CD4-positive, alpha-beta T cell treated with Interleukin-4 for 4 hours (primary cell): ENCODE data around the gene PILRA.
"Not testable (repeated sequence)": the region's sequence is repeated elsewhere in the genome, so short reads cannot be mapped to it uniquely, and the experiment has no call there.

Experiments
- DNase-seq: peaks from one replicate; pipeline ENCODE4 v3.0.0-alpha.2; 2020

PILRA gene

GRCh38 chr7:100358027-100358856 lies 15.0 kb upstream of the PILRA start, which contains the start of gene PILRB:
TSS of gene PILRB (plus strand) at chr7:100358117. CDS start at chr7:100358303, 186 bp downstream.
- no peak for DNase-seq

- no peak for DNase-seq
These were observed 14.5 kb upstream of the PILRA start for GRCh38 chr7:100358857-100359212.

GRCh38 chr7:100360135-100360854 lies 13.0 kb upstream of the PILRA start:
- DNase-seq = no peak

- no peak for DNase-seq
These were observed 10.2 kb upstream of the PILRA start for GRCh38 chr7:100363098-100363497.

GRCh38 chr7:100363797-100364196 lies 9.5 kb upstream of the PILRA start:
- DNase-seq = not testable (repeated sequence)

GRCh38 chr7:100364480-100364879 lies 8.8 kb upstream of the PILRA start:
- no peak for DNase-seq

- DNase-seq = not testable (repeated sequence)
These were observed 7.3 kb upstream of the PILRA start for GRCh38 chr7:100365998-100366367.

- no peak for DNase-seq
These were observed 6.7 kb upstream of the PILRA start for GRCh38 chr7:100366411-100367250.

GRCh38 chr7:100367251-100367620 lies 6.1 kb upstream of the PILRA start:
- DNase-seq = no peak

- no peak for DNase-seq
These were observed 5.3 kb upstream of the PILRA start for GRCh38 chr7:100367676-100368613.

GRCh38 chr7:100369105-100369504 lies 4.2 kb upstream of the PILRA start:
- peak; percentile 35 for DNase-seq

- DNase-seq = no peak
These were observed 3.0 kb upstream of the PILRA start for GRCh38 chr7:100370303-100370702.

GRCh38 chr7:100370746-100371145 lies 2.5 kb upstream of the PILRA start:
- no peak for DNase-seq

- DNase-seq = no peak
These were observed 1.6 kb upstream of the PILRA start for GRCh38 chr7:100371561-100372171.

- no peak for DNase-seq
These were observed 1.0 kb upstream of the PILRA start for GRCh38 chr7:100372256-100372655.

- DNase-seq = no peak
These were observed 593 bp upstream of the PILRA start for GRCh38 chr7:100372694-100373093.

- DNase-seq = not testable (repeated sequence)
These were observed 747 bp downstream of the PILRA start for GRCh38 chr7:100373870-100374598.

GRCh38 chr7:100374601-100375000 lies 1.3 kb downstream of the PILRA start:
- no peak for DNase-seq

- DNase-seq = no peak
These were observed 2.8 kb downstream of the PILRA start for GRCh38 chr7:100376066-100376465.

- DNase-seq = no peak
These were observed 4.9 kb downstream of the PILRA start for GRCh38 chr7:100378114-100378755.

- no peak for DNase-seq
These were observed 6.9 kb downstream of the PILRA start for GRCh38 chr7:100380196-100380595.
